GM19455 (cell line): ENCODE results near the gene TAF11L4.
"Not testable (repeated sequence)": the region's sequence is repeated elsewhere in the genome, so short reads cannot be mapped to it uniquely, and the experiment has no call there.

Source experiments
- ATAC-seq: cut with Tn5 transposase; IDR thresholded peaks from one replicate; pipeline ENCODE4 v1.9.1; 2021; ENCODE audit not compliant: unreplicated experiment

TAF11L4 gene

GRCh38 chr5:17521501-17521900, at the start of gene TAF11L4:
TAF11L4 (plus strand) TSS chr5:17521801.
- ATAC-seq = not testable (repeated sequence)

GRCh38 chr5:17475064-17475463, 46.5 kb upstream of the TAF11L4 start:
- not testable (repeated sequence) for ATAC-seq

- ATAC-seq = no peak
Observed at GRCh38 chr5:17477043-17477442, 44.6 kb upstream of the TAF11L4 start.

DNA sequence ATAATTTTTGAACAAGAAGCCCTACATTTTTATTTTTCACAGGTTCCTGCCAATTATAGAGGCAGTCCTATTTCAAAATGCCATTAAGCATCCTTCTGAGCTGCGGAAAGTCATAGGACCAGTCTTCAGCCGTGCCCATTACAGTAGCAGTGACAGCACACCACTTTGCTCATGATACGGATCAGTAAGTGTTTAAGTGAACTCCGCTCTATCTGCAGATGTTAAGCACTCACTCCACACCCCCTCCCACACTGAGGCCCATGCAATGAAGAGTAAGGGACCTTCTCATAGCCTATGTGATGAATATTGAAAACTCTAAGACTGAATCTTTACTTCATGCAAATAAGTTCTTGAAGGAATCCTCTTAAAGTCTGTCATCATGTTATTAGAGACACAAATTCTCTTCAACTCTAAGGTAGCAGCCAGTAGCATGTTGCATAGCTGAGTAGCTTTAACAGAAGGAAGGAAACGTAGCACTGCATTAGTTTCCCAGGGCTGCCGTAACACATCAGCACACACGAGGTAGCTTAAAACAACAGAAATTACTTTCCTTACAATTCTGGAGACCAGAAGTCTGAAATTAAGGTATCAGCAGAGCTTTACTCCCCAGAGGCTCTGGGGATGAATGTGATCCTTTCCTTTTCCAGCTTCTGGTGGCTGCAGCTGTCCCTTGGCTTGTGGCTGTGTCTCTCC, 43.9 kb upstream of the TAF11L4 start:
- no peak for ATAC-seq

GRCh38 chr5:17481378-17481777, 40.2 kb upstream of the TAF11L4 start:
- ATAC-seq = no peak

- ATAC-seq = no peak
Observed at GRCh38 chr5:17482790-17483189, 38.8 kb upstream of the TAF11L4 start.

- not testable (repeated sequence) for ATAC-seq
Observed at GRCh38 chr5:17486464-17487173, 35.0 kb upstream of the TAF11L4 start.

DNA sequence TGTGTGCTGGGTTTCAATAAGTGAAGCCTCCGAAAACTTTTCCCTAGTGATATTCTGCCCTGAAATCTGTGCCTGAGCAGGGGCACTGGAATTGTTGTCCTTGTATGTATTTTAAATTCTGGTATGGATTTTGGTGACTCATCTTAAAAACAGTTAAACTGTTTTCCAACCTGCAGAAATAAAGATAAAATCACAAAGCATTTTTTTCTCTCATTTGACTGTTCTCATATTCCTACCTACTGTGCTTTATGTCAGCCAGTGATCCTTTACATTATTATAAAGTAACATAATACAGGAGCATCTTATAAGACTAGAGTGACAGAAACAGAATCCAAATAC, 34.5 kb upstream of the TAF11L4 start:
- no peak for ATAC-seq

DNA sequence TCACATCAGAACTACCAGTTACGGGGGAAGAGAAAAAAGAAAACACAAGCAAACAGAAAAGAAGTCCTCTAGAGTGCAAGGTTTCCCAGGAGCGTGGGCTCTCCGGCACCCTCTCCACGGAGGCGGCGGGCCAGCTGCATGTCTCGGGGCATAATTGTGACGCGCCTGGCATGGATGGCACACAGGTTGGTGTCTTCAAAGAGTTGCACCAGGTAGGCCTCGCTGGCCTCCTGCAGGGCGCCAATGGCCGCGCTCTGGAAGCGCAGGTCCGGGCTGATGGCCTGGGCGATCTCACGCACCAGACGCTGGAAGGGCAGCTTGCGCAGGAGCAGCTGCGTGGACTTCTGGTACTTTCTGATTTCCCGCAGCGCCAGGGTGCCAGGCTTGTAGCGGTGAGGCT, 30.3 kb upstream of the TAF11L4 start:
- not testable (repeated sequence) for ATAC-seq

DNA sequence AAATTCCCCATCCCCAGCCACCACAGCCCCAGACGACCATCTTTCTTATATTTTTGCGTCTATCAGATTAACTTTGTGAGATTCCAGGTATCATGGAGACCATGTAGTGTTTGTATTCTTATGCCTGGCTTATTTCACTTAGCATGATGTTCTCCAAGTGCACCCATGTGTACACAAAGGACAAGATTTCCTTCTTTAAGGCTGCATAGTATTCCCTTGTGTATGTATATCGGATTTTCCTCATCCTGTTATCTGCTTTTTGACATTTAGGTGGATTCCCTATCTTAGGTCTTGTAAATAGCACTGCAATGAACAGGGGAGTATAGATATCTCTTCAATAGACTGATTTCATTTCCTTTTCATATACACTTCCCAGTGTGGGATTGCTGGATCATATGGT, 28.8 kb upstream of the TAF11L4 start:
- no peak for ATAC-seq

GRCh38 chr5:17497446-17497845, 24.2 kb upstream of the TAF11L4 start:
- no peak for ATAC-seq

- not testable (repeated sequence) for ATAC-seq
Observed at GRCh38 chr5:17497931-17498330, 23.7 kb upstream of the TAF11L4 start, which contains the start of gene TAF11L2. TAF11L2 (plus strand) TSS chr5:17498231.

GRCh38 chr5:17511775-17512325, 9.8 kb upstream of the TAF11L4 start:
- ATAC-seq = no peak

GRCh38 chr5:17517526-17517925, 4.1 kb upstream of the TAF11L4 start:
- not testable (repeated sequence) for ATAC-seq

DNA sequence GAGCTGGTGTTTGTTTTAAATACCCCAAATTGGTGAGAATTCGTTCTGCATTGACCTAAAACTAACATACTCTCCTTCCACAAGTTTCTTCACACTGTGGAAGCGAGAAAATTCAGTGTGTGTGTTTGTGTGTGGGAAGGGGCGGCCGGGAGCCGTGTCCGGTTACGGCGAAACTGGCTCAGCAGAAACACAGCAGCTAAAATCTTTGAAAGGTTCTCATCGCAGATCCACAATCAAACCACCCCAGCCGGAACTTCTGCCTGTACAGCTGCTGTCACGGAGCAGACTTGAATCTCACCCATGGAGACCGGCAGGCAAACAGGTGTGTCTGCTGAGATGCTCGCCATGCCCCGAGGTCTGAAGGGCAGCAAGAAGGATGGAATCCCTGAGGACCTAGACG, 3.5 kb upstream of the TAF11L4 start, which contains the start of gene TAF11L3:
TAF11L3 (plus strand) TSS at position 301 of the 400 bp plus-strand sequence.
- not testable (repeated sequence) for ATAC-seq

- not testable (repeated sequence) for ATAC-seq
Observed at GRCh38 chr5:17519508-17519907, 2.1 kb upstream of the TAF11L4 start.

GRCh38 chr5:17524935-17525334, 3.3 kb downstream of the TAF11L4 start, which contains the start of gene TAF11L5:
TAF11L5 (plus strand) TSS chr5:17525235.
- not testable (repeated sequence) for ATAC-seq

GRCh38 chr5:17526504-17526903, 4.9 kb downstream of the TAF11L4 start:
- not testable (repeated sequence) for ATAC-seq

GRCh38 chr5:17528369-17528768, 6.8 kb downstream of the TAF11L4 start, which contains the start of gene TAF11L6:
TAF11L6 (plus strand) TSS chr5:17528669.
- ATAC-seq = not testable (repeated sequence)
